Embryonic facial prominence (tissue), 1 donor: Measurements from ENCODE around the gene ARHGAP30.
"Not testable (repeated sequence)": the region's sequence is repeated elsewhere in the genome, so short reads cannot be mapped to it uniquely, and the experiment has no call there.

Source experiments
- DNase-seq: peaks from one replicate; pipeline ENCODE4 v3.0.0-alpha.2; 2016; ENCODE audit errors: extremely low spot score

ARHGAP30 gene

GRCh38 chr1:161039154-161039545 is 30.5 kb downstream of the ARHGAP30 start:
- no peak for DNase-seq

GRCh38 chr1:161038523-161039153 is 31.1 kb downstream of the ARHGAP30 start, which contains the start of gene TSTD1:
Gene TSTD1 (minus strand): TSS chr1:161038964. CDS start chr1:161038889, 75 bp downstream.
- no peak for DNase-seq

- DNase-seq = no peak
Measured at GRCh38 chr1:161037661-161038522, 31.8 kb downstream of the ARHGAP30 start.

- no peak for DNase-seq
Measured at GRCh38 chr1:161033751-161034150, 35.9 kb downstream of the ARHGAP30 start.

- no peak for DNase-seq
Measured at GRCh38 chr1:161032409-161032808, 37.3 kb downstream of the ARHGAP30 start.

- DNase-seq = no peak
Measured at GRCh38 chr1:161031874-161032273, 37.8 kb downstream of the ARHGAP30 start.

GRCh38 chr1:161029466-161029865 is 40.2 kb downstream of the ARHGAP30 start:
- not testable (repeated sequence) for DNase-seq

GRCh38 chr1:161026954-161027353 is 42.7 kb downstream of the ARHGAP30 start:
- not testable (repeated sequence) for DNase-seq

- DNase-seq = not testable (repeated sequence)
Measured at GRCh38 chr1:161022432-161022831, 47.3 kb downstream of the ARHGAP30 start.

- DNase-seq = no peak
Measured at GRCh38 chr1:161021970-161022353, 47.7 kb downstream of the ARHGAP30 start.

- DNase-seq = peak; percentile 79
Measured at GRCh38 chr1:161021165-161021969, 48.3 kb downstream of the ARHGAP30 start.

GRCh38 chr1:161020509-161021164 is 49.1 kb downstream of the ARHGAP30 start, which contains the start of gene F11R:
Gene F11R (minus strand): TSS chr1:161021152. CDS start chr1:161021073, 79 bp downstream.
- no peak for DNase-seq

GRCh38 chr1:161019751-161020495 is 49.8 kb downstream of the ARHGAP30 start:
- DNase-seq = no peak

GRCh38 chr1:161019111-161019660 is 50.5 kb downstream of the ARHGAP30 start:
- DNase-seq = not testable (repeated sequence)

- no peak for DNase-seq
Measured at GRCh38 chr1:161018631-161018930, 51.1 kb downstream of the ARHGAP30 start.

- DNase-seq = no peak
Measured at GRCh38 chr1:161017756-161018630, 51.7 kb downstream of the ARHGAP30 start.

GRCh38 chr1:161017181-161017580 is 52.5 kb downstream of the ARHGAP30 start:
- DNase-seq = not testable (repeated sequence)

- not testable (repeated sequence) for DNase-seq
Measured at GRCh38 chr1:161016683-161017082, 53.0 kb downstream of the ARHGAP30 start.

- DNase-seq = no peak
Measured at GRCh38 chr1:161013488-161014230, 56.0 kb downstream of the ARHGAP30 start.
